ENCODE measurements around the gene USP3.

USP3 gene

GRCh38 chr15:63545520-63545919 lies 41.1 kb downstream of the USP3 start:
- DNase-seq: no peak

GRCh38 chr15:63551400-63551799 lies 47.0 kb downstream of the USP3 start:
- no peak for DNase-seq

GRCh38 chr15:63553388-63553791 lies 49.0 kb downstream of the USP3 start:
- DNase-seq: no peak

- DNase-seq: no peak
These were observed 50.0 kb downstream of the USP3 start for GRCh38 chr15:63554337-63554927.

GRCh38 chr15:63555507-63555906 lies 51.1 kb downstream of the USP3 start:
- DNase-seq: no peak

GRCh38 chr15:63556246-63556645 lies 51.9 kb downstream of the USP3 start:
- DNase-seq: no peak

GRCh38 chr15:63556736-63557135 lies 52.3 kb downstream of the USP3 start:
- DNase-seq: no peak

- no peak for DNase-seq
These were observed 55.4 kb downstream of the USP3 start for GRCh38 chr15:63559753-63560152.

- DNase-seq: no peak
These were observed 56.5 kb downstream of the USP3 start for GRCh38 chr15:63560741-63561448.

GRCh38 chr15:63564093-63564492 lies 59.7 kb downstream of the USP3 start:
- DNase-seq: no peak

GRCh38 chr15:63565536-63566186 lies 61.3 kb downstream of the USP3 start:
- no peak for DNase-seq

GRCh38 chr15:63572749-63573464 lies 68.5 kb downstream of the USP3 start:
- DNase-seq: no peak

GRCh38 chr15:63573533-63573932 lies 69.1 kb downstream of the USP3 start:
- no peak for DNase-seq

- no peak for DNase-seq
These were observed 70.9 kb downstream of the USP3 start for GRCh38 chr15:63575312-63575711.

GRCh38 chr15:63576441-63576840 lies 72.0 kb downstream of the USP3 start:
- no peak for DNase-seq

GRCh38 chr15:63582179-63582578 lies 77.8 kb downstream of the USP3 start:
- no peak for DNase-seq

- DNase-seq: peak; percentile 25
These were observed 78.5 kb downstream of the USP3 start for GRCh38 chr15:63582718-63583426.

- no peak for DNase-seq
These were observed 82.4 kb downstream of the USP3 start for GRCh38 chr15:63586790-63587189.

- no peak for DNase-seq
These were observed 83.1 kb downstream of the USP3 start for GRCh38 chr15:63587527-63587926.

GRCh38 chr15:63588826-63589225 lies 84.4 kb downstream of the USP3 start:
- no peak for DNase-seq

- DNase-seq: no peak
These were observed 89.6 kb downstream of the USP3 start for GRCh38 chr15:63593705-63594671.

- no peak for DNase-seq
These were observed 90.7 kb downstream of the USP3 start for GRCh38 chr15:63595065-63595464.

All from NCI-H2171 treated with DMSO at 0.1 percent for 48 hours (cell line).